ENCODE results near the gene SLC27A1.
A peak's percentile ranks its signal among the peaks of the same experiment; 100 is the strongest.
"Not testable (repeated sequence)": the region's sequence is repeated elsewhere in the genome, so short reads cannot be mapped to it uniquely, and the experiment has no call there.

SLC27A1 gene

GRCh38 chr19:17487284-17488121 is 17.2 kb downstream of the SLC27A1 start:
- no peak for DNase-seq

DNA sequence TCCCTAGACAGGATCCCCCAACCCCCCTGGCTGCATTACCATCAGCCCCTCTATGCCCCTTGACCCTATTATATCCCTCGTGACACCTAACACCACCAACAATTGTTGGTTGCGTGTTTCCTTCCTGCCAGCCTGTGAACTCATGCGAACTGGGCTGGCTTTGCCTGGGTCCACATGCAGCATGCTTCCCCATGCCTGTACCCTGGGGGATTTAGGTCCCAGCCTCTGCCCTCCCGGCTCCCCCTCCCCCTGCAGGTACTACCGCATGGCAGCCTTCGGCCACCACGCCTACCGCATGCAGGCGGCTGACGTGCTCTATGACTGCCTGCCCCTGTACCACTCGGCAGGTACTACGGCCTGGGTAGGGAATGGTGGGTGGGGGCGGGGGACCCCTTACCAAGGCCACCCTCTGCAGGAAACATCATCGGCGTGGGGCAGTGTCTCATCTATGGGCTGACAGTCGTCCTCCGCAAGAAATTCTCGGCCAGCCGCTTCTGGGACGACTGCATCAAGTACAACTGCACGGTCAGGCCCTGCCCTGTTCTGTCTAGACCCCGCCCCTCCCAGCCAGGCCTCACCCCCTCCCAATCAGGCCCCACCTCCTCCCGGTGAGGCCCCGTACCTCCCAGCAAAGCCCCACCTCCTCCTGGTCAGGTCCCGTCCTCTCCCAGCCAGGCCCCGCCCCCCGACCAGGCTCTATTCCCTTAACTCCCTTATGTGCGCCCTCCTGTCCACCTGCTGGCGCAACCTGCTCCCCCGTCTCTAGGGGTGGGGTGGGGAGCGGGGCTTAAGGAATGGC is 18.5 kb downstream of the SLC27A1 start:
- peak; percentile 83 to 86 for DNase-seq

GRCh38 chr19:17489392-17490030 is 19.2 kb downstream of the SLC27A1 start:
- no peak for DNase-seq

DNA sequence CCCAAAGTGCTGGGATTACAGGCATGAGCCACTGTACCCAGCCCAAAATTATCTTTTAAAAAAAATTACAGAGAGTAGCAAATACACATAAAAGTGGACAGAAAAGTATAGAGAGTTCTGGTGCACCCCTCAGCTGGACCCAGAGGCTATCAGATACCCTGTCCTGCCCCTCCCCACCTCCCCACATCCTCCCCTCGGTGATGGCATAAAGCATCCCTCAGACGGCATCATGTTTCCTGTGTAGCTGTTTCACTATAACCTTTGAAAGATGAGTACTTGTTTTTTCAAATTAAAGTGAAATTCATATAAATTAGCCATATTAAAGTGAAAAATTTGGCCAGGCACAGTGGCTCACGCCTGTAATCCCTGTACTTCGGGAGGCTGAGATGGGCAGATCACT is 20.1 kb downstream of the SLC27A1 start:
- DNase-seq, result peak; percentile 33 to 56

DNA sequence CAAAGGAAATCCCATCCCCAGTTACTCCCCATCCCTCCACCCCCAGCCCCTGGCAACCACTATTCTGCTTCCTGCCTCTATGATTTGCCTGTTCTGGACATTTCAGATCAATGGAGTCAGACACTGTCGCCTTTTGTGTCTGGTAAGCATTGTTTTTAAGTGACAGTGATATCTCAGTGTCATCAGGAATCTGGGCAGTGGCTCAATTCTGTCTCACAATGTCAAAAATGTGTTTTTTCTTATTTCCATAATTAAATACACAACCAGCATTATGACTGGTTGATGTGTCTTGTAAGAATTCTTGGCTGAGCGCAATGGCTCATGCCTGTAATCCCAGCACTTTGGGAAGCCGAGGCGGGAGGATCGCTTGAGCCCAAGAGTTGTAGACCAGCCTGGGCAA is 21.0 kb downstream of the SLC27A1 start:
- DNase-seq, result no peak

DNA sequence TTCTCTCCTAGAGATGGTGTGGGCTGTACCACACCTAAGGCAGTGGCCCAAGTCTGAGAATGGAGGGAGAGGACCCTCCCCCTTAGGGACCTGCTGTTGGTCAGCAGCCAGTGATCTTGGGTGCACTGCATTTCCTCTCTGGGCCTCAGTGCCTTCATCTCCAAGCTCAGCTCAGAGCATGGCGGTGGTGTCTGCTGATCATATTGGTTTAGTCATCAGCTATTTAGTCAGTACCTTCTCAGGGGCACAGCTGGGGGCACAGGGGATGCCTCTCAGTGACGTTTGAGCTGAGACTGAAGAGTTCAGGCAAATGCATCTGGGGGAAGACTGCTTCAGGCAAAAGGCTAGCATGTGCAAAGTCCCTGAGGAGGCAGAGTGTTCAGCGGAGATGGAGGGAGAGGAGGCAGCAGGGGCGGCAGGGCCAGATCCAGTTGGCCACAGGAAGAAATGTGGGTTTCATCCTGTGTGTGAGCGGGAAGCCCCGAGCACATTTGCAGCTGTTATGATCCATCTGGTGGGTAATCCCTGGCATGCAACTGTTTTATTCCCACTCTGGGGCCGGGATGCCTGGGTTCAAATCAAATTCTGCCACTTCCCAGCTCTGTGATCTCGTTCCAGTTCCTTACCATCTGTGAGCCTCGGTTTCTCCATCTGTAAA is 25.4 kb downstream of the SLC27A1 start:
- DNase-seq, result no peak

- DNase-seq, result peak; percentile 80 to 85
Measured at GRCh38 chr19:17496337-17496997, 26.1 kb downstream of the SLC27A1 start.

GRCh38 chr19:17497149-17497798 is 26.9 kb downstream of the SLC27A1 start:
- DNase-seq, result no peak

DNA sequence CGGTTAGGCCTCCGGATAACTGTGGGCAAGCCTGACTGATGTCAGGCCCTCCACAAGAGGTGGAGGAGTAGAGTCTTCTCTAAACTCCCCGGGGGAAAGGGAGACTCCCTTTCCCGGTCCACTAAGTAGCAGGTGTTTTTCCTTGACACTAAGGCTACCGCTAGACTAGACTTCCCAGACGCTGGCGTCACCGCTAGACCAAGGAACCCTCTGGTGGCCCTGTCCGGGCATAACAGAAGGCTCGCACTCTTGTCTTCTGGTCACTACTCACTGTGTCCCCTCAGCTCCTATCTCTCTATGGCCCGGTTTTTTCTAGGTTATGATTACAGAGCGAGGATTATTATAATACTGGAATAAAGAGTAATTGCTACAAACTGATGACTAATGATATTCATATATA is 28.7 kb downstream of the SLC27A1 start:
- not testable (repeated sequence) for DNase-seq

DNA sequence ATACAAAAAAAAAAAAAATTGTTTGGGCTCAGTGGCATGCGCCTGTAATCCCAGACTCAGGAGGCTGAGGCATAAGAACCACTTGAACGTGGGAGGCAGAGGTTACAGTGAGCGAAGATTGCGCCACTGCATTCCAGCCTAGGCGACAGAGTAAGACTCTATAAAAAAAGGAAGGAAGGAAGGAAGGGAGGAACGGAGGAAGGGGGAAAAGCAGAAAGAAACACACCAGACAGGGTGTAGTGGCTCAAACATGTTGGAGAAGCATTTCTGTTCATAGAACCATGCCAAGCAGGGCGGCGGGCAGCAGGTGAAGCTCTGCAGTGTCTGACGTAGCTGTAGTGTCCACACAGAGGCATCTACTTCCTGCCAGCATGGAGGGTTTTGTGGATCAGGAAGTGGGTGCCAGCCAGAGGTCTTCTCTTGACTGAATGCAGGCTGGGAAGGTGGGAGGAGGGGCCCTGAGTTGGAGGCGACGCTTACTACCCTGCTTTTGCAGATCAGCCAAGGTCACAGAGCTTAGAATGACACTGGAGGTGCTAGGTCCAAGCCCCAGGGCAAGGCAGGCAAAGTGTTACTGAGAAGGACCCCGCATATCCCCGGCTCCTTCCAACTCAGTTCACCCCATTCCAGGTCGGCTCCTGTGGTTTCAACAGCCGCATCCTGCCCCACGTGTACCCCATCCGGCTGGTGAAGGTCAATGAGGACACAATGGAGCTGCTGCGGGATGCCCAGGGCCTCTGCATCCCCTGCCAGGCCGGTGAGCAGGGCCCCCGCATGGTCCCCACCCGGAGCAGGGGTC is 29.5 kb downstream of the SLC27A1 start:
- DNase-seq, result no peak

GRCh38 chr19:17500447-17501198 is 30.3 kb downstream of the SLC27A1 start:
- no peak for DNase-seq

DNA sequence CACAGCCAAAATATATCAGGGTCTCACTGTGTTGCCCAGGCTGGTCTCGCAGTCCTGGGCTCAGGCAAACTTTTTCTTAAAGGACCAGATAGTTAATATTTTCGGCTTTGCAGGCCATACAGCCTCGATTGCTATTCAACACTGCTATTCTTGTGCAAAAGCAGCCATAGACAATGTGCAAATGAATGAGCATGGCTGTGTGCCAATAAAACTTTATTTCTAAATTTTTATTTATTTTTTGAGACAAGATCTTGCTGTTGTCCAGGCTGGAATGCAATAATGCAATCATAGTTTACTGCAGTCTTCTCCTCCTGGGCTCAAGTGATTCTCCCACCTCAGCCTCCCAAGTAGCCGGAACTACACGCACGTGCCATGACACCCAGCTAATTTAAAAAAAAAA is 32.9 kb downstream of the SLC27A1 start:
- no peak for DNase-seq

DNA sequence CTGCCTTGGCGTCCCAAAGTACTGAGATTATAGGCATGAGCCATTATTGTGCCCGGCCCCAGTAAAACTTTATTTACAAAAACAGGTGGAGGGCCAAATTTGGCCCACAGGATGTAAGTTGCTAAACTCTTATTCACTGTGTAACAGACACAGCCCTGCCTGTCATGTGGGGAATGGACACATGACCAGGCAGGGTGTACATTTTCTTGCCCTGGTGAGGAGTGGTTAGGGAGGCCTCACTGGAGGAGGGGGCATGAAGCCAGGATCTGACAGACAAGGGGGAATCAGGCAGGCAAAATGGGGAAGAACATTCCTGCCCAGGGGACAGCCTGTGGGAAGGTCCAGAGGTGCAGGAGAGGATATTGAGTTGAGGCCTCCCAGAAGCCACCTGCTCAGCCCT is 33.7 kb downstream of the SLC27A1 start:
- no peak for DNase-seq

GRCh38 chr19:17504456-17504855 is 34.1 kb downstream of the SLC27A1 start:
- no peak for DNase-seq

DNA sequence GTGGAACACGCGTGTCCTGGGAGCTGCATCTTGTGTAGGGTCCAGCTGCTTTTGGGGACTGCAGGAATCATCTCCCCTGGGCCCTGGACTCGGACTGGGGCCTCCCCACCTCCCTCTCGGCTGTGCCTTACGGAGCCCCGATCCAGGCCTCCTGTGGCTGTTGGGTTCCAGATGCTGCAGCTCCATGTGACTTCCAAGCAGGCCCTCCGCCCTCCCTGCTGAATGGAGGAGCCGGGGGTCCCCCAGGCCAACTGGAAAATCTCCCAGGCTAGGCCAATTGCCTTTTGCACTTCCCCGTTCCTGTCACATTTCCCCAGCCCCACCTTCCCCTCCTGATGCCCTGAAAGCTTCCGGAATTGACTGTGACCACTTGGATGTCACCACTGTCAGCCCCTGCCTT is 34.9 kb downstream of the SLC27A1 start:
- DNase-seq, result no peak

DNA sequence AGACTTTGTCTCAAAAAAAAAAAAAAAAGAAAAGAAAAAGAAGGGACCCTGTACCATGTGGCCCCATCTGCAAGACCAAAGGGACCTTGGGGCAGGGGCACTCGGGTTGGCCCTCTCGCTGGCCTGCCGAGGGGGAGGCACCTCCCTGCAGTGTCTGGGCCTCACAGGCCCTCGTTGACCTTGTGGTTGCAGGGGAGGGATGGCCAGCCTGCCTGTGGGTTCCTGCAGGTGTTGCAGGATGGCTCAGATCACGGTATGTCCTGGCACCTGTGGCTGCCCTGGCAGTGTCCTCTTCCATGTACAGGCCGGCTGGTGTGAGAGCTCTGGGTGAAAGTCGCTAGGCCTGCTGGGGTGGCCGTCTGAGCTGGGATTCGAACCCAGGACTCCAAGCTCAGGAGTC is 36.4 kb downstream of the SLC27A1 start:
- no peak for DNase-seq

- not testable (repeated sequence) for DNase-seq
Measured at GRCh38 chr19:17508558-17508933, 38.2 kb downstream of the SLC27A1 start.

DNA sequence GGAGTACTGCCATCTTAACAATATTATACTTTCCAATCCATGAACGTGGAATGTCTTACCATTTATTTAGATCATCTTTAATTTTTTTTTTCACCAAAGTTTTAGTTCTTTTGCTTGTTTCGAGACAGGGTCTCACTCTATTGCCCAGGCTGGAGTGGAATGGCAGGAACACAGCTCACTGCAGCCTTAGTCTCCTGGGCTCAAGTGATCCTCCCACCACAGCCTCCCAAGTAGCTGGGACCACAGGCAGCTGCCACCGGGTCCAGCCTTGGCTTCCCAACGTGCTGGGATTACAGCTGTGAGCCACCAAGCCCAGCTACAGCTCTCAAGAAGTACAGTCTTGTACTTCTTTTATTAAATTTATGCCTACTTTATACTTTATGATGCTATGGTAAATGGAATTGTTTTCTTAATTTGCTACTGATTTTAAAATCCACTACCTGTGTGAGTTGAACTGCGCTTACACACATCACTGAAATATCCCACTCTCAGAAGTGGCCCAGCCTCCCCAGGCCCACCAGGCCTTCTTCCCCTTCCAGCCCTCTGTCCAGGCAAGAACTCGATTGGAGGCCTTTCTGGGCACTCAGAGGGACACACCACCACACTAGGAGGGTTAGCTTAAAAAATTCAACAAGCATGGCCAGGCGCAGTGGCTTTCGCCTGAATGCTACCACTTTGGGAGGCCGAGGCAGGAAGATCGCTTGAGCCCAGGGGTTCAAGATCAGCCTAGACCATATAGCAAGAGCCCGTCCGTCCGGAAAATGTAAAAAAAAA is 40.1 kb downstream of the SLC27A1 start:
- DNase-seq, result no peak
